Large intestine (tissue), 3 donors: ENCODE measurements around the gene PTPRS. TPM values are rescaled to one million over a fixed set of nuclear protein-coding genes. Genes with fewer than 3 reads are reported as not detected.

Experiments
- DNase-seq, 2 donors: peaks; one replicate each; pipeline versions ENCODE4 v3.0.0 to v3.0.0-alpha.2; 2013
- H3K27ac ChIP-seq: one replicate; pipeline ENCODE4 v1.5.1; 2013; ENCODE audit warnings: low read length
- H3K27me3 ChIP-seq: 2 replicates; pipeline ENCODE4 v1.6.1; 2013; ENCODE audit warnings: low read length; ENCODE audit not compliant: control insufficient read depth, insufficient read depth
- H3K36me3 ChIP-seq: 2 replicates; pipeline ENCODE4 v1.6.1; 2013; ENCODE audit warnings: low read length; ENCODE audit not compliant: control insufficient read depth, insufficient read depth
- H3K4me1 ChIP-seq: one replicate; pipeline ENCODE4 v1.6.1; 2013; ENCODE audit warnings: low read length; ENCODE audit not compliant: control insufficient read depth, insufficient read depth
- H3K4me3 ChIP-seq: one replicate; pipeline ENCODE4 v1.5.1; 2013; ENCODE audit warnings: low read length
- H3K9me3 ChIP-seq: one replicate; pipeline ENCODE4 v1.6.1; 2013; ENCODE audit warnings: mild to moderate bottlenecking, low read depth, low read length, moderate library complexity; ENCODE audit not compliant: control insufficient read depth
- WGBS: methylation state at CpG from one replicate; pipeline ENCODE4 v1.1.5; 2013; ENCODE audit warnings: low lambda C conversion rate; ENCODE audit not compliant: insufficient coverage; 5-methylcytosine and 5-hydroxymethylcytosine counted together
- polyA plus RNA-seq: library from polyadenylated mRNA; unstranded; fragments of 120-200 nt; gene quantifications from one replicate; pipeline ENCODE4 v1.2.1, GENCODE V29; 2013

Gene PTPRS
- polyA plus RNA-seq, 1 donor = 25.3 TPM

DNA sequence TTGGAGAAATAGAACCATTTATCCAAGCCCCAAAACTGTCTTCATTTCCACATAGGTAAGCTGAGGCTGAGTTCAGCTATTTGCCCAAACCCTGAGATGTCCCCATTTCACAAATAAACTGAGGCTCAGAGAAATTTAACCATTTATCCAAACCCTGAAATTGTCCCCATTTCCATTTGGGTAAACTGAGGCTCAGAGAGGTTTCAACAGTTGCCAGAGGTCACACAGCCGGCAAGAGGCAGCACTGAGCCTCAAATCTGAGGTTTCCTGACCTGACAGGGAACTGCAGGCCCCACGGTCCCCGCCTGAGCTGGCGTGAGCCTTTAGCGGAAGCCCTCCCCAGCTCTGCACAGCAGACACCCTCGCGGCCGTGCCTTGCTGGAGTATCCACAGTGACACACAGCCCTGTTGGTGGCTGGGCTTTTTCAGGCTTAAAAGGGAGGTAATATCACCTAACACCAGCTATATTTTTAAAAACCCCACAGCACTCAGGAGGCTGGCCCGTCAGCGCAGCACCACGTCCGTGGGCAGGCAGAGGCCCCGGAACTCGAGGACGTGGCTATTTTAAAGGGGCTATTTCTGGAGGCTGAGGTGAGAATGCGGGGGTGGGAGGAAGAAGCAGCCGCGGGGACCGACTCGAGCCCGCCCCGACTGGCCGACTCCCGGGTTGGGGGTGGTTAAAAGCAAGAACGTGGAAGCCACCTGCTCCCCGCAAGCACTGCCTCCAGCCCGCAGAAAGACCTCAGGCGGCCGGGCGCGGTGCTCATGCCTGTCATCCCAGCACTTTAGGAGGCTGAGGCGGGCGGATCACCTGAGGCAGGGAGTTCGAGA is 18.5 kb downstream of the PTPRS start:
- H3K4me1 ChIP-seq = no peaks in the 10 kb centered on the region
- peaks cover 3% of the 10 kb centered on the region for H3K27me3 ChIP-seq
- H3K36me3 ChIP-seq = no peaks in the 10 kb centered on the region
- DNase-seq = no peak
- H3K4me3 ChIP-seq = no peak overlapping the region
- H3K27ac ChIP-seq = no peak overlapping the region
- peaks cover 2% of the 10 kb centered on the region for H3K9me3 ChIP-seq
- WGBS = no CpG with 5 or more reads among the region's 34 CpGs

GRCh38 chr19:5321066-5321642 is 19.5 kb downstream of the PTPRS start:
- 95% methylated on average over 3 of the region's 9 CpGs for WGBS
- no peaks in the 10 kb centered on the region for H3K4me1 ChIP-seq
- no peak overlapping the region for H3K27ac ChIP-seq
- peaks cover 3% of the 10 kb centered on the region for H3K27me3 ChIP-seq
- no peaks in the 10 kb centered on the region for H3K36me3 ChIP-seq
- H3K4me3 ChIP-seq = no peak overlapping the region
- H3K9me3 ChIP-seq = peaks cover 2% of the 10 kb centered on the region
- DNase-seq = no peak

GRCh38 chr19:5319516-5319915 is 21.1 kb downstream of the PTPRS start:
- 100% methylated on average over 1 of the region's 9 CpGs for WGBS
- no peaks in the 10 kb centered on the region for H3K4me1 ChIP-seq
- peaks cover 3% of the 10 kb centered on the region for H3K27me3 ChIP-seq
- H3K36me3 ChIP-seq = no peaks in the 10 kb centered on the region
- no peak overlapping the region for H3K27ac ChIP-seq
- peaks cover 2% of the 10 kb centered on the region for H3K9me3 ChIP-seq
- no peak for DNase-seq
- no peak overlapping the region for H3K4me3 ChIP-seq

GRCh38 chr19:5318306-5318705 is 22.3 kb downstream of the PTPRS start:
- Histone ChIP-seq H3K4me3 (no peak overlapping the region), H3K27me3 (peaks cover 3% of the 10 kb centered on the region), H3K9me3 (peaks cover 2% of the 10 kb centered on the region), H3K4me1 (no peaks in the 10 kb centered on the region), H3K27ac (no peak overlapping the region), H3K36me3 (no peaks in the 10 kb centered on the region)
- WGBS = 90% methylated on average over 2 of the region's 6 CpGs
- no peak for DNase-seq

GRCh38 chr19:5317321-5317720 is 23.3 kb downstream of the PTPRS start:
- Histone ChIP-seq H3K9me3 (peaks cover 1% of the 10 kb centered on the region), H3K4me1 (no peaks in the 10 kb centered on the region), H3K27ac (no peak overlapping the region), H3K4me3 (no peak overlapping the region), H3K36me3 (no peaks in the 10 kb centered on the region), H3K27me3 (peaks cover 3% of the 10 kb centered on the region)
- 100% methylated on average over 1 of the region's 7 CpGs for WGBS
- no peak for DNase-seq

- WGBS = 89% methylated on average over 5 of the region's 9 CpGs
- DNase-seq = no peak
Measured at GRCh38 chr19:5316138-5316537, 24.5 kb downstream of the PTPRS start.

DNA sequence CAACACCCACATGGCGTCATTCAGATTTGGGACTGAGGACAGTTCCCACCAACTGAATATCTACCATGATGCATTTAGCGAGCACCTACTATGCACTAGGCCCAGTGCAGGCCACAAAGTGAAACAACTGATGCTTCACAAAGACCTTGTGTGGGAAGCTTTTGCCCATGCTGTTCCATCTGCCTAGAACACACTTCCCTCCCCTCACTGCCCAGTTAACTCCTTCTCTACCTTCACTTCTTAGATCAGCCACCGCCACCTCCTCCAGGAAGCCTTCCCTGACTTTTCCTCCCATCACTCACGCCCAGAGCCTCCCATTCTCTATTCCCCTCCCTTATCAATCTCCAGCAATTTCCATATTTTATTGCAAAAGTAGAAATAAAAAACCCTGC is 25.7 kb downstream of the PTPRS start:
- H3K36me3 ChIP-seq = no peaks in the 10 kb centered on the region
- WGBS = 89% methylated on average over 2 of the region's 4 CpGs
- H3K27me3 ChIP-seq = no peaks in the 10 kb centered on the region
- DNase-seq = no peak
- no peak overlapping the region for H3K4me3 ChIP-seq
- H3K27ac ChIP-seq = no peak overlapping the region
- no peaks in the 10 kb centered on the region for H3K4me1 ChIP-seq
- no peaks in the 10 kb centered on the region for H3K9me3 ChIP-seq

More at GRCh38 chr19:5316138-5316537, 24.5 kb downstream of the PTPRS start:
- H3K4me1 ChIP-seq = no peaks in the 10 kb centered on the region
- H3K9me3 ChIP-seq = no peaks in the 10 kb centered on the region
- no peak overlapping the region for H3K4me3 ChIP-seq
- H3K36me3 ChIP-seq = no peaks in the 10 kb centered on the region
- H3K27me3 ChIP-seq = no peaks in the 10 kb centered on the region
- H3K27ac ChIP-seq = no peak overlapping the region

- Histone ChIP-seq H3K4me3 (no peak overlapping the region), H3K27me3 (no peaks in the 10 kb centered on the region), H3K9me3 (no peaks in the 10 kb centered on the region), H3K27ac (no peak overlapping the region), H3K36me3 (no peaks in the 10 kb centered on the region), H3K4me1 (no peaks in the 10 kb centered on the region)
- WGBS = no CpG with 5 or more reads among the region's 7 CpGs
- no peak for DNase-seq
Measured at GRCh38 chr19:5314012-5314906, 26.4 kb downstream of the PTPRS start.

GRCh38 chr19:5313307-5313706 is 27.3 kb downstream of the PTPRS start:
- Histone ChIP-seq H3K9me3 (no peaks in the 10 kb centered on the region), H3K36me3 (no peaks in the 10 kb centered on the region), H3K4me1 (no peaks in the 10 kb centered on the region), H3K27ac (no peak overlapping the region), H3K4me3 (no peak overlapping the region), H3K27me3 (no peaks in the 10 kb centered on the region)
- 60% methylated on average over 1 of the region's 17 CpGs for WGBS
- DNase-seq = peak in 1 of 2 donors; percentile 28

GRCh38 chr19:5312058-5312457 is 28.6 kb downstream of the PTPRS start:
- Histone ChIP-seq H3K4me3 (no peak overlapping the region), H3K27ac (no peak overlapping the region), H3K4me1 (no peaks in the 10 kb centered on the region), H3K27me3 (no peaks in the 10 kb centered on the region), H3K36me3 (no peaks in the 10 kb centered on the region), H3K9me3 (no peaks in the 10 kb centered on the region)
- DNase-seq = no peak
- WGBS = no CpG with 5 or more reads among the region's 8 CpGs
